Left renal cortex interstitium (tissue), 4 donors: Measurements from ENCODE around the gene KRTAP4-5. TPM values are rescaled to one million over a fixed set of nuclear protein-coding genes. Genes with fewer than 3 reads are reported as not detected.
"Not testable (repeated sequence)": the region's sequence is repeated elsewhere in the genome, so short reads cannot be mapped to it uniquely, and the experiment has no call there.

Experiments
- DNase-seq, 4 donors: peaks; one replicate each; pipeline ENCODE4 v3.0.0-alpha.2; 2013; ENCODE audit warnings: low read depth in 4 of 4, low spot score in 2 of 4, missing footprints in 1 of 4
- polyA plus RNA-seq, 4 donors: library from polyadenylated mRNA; unstranded; fragments of 120-200 nt; gene quantifications; one replicate each; pipeline ENCODE4 v1.2.1, GENCODE V29; 2013; ENCODE audit not compliant: insufficient read length in 4 of 4

KRTAP4-5 gene
- polyA plus RNA-seq, result not detected

- DNase-seq, result no peak
Observed at GRCh38 chr17:41149652-41149985, at the start of gene KRTAP4-5. KRTAP4-5 (minus strand) TSS chr17:41149825; CDS start chr17:41149767, 58 bp downstream.

DNA sequence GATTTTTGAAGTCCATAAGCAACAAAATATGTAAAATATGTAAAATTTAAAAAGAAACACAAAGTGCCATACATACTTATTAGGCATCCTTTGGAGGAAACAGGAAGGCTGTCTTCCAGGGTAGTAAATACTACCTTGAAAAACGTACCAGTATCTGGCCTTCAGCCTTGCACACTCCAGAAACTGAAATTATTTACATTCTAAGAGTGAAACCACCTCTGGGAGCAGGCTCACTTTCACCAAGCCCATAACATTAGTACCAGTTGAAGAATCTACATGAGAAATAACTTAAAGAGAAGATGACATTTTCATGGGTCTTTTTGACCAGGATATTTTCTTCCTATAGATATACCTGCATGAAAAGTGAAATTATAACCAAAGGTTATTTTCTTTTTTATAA, 46.4 kb upstream of the KRTAP4-5 start:
- no peak for DNase-seq

GRCh38 chr17:41190328-41190727, 40.7 kb upstream of the KRTAP4-5 start:
- DNase-seq, result no peak

GRCh38 chr17:41189837-41190318, 40.3 kb upstream of the KRTAP4-5 start, which contains the start of gene KRTAP9-1:
KRTAP9-1 (plus strand) TSS chr17:41189887; CDS start chr17:41189887, 0 bp downstream.
- DNase-seq, result not testable (repeated sequence)

DNA sequence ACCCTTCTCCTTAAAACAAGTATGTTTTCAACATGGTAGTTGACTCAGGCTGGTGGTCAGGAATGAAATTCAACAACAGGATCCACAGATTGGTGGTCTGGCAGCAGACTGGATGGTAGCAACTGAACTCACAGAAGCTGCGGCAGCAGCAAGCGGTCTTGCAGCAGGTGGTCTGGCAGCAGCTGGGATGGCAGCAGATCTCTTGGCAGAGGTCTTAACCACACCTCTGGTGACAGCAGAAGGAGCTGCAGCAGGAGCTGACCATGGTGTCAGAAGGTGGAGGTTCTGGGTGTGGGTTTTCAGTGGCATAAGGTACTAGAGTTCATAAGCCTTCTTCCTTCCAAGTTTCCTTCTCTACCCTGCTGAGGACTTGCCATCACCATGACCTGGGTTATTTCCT, 37.2 kb upstream of the KRTAP4-5 start:
- DNase-seq, result no peak

DNA sequence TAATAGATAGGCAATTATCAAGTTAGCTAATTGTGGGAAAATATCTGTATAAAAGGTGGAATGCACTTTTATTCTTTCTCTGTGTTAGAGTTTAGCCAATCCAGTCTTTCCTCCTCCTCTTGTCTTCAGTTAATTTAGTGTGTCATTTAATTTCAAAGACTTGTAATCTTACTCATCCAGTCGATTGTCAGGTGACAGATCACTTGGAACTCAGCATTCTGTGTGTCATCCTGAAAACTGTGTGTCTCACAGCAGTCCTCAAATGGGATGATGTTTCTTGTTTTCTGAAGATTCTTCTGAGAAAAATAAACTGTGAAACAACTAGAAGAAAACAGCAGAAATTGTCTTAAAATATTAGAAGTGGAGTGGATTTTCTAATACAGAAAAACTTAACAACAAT, 35.4 kb upstream of the KRTAP4-5 start:
- DNase-seq, result no peak

- no peak for DNase-seq
Observed at GRCh38 chr17:41184480-41184961, 34.9 kb upstream of the KRTAP4-5 start, which contains the start of gene KRTAP4-1. KRTAP4-1 (minus strand) TSS chr17:41184911; CDS start chr17:41184854, 57 bp downstream.

DNA sequence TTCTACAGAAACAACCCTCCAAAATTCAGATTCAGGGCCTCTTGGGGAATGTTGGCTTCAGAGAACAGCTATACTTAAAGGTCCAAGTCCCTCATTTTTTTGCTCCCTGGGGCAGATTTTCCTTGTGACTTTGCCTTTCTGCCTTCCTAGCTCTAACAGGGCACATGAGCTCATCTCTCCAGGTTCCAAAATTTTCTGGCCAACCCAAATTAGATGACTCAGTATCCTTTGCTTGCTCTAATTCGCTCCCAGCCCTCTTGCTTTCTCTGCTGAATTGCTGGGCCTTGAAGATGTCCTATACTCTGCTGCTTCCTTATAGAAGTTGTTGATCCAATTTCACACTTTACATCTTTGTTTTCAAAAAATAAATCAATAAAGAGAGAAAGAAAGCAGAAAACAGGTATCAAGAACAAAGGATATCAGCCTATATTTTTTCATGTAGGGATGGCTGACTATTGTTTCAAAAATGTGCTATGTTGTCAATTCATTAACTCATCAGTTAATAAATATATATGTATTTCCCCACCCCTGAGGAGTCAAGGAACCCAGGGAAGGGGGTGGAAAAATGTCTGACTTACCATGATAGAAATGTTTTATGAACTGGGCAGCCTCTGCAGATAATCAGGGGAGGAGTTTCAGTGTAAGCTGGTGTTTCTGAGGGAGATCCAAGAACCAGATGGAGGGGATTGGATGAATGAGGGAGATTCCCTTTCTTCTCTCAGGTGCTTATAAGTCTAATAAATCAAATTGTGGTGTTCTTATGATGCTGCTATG, 29.4 kb upstream of the KRTAP4-5 start:
- DNase-seq, result no peak

DNA sequence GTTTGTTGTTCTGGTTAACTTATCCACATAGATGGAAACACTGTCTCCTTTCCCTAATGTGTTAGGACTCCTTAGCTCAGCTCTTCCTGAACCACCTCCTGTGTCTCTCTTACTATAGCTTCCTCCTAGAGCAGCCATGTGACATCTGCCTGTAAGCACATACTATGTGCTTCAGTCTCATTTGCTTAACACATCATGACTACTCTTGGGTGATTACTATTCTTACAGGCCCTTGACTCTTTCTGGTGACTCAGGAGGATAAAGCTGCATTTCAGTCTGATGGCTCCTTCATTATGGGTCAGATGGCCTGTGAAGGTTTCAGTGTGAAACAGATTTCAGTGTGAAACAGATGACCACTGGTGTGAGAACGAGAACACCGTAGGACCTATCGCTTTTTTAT, 28.7 kb upstream of the KRTAP4-5 start:
- no peak for DNase-seq

- no peak for DNase-seq
Observed at GRCh38 chr17:41177727-41178271, 28.2 kb upstream of the KRTAP4-5 start, which contains the start of gene KRTAP4-2. KRTAP4-2 (minus strand) TSS chr17:41178221; CDS start chr17:41178164, 57 bp downstream.

- DNase-seq, result no peak
Observed at GRCh38 chr17:41176744-41177387, 27.2 kb upstream of the KRTAP4-5 start.

- DNase-seq, result no peak
Observed at GRCh38 chr17:41171886-41172285, 22.3 kb upstream of the KRTAP4-5 start.

DNA sequence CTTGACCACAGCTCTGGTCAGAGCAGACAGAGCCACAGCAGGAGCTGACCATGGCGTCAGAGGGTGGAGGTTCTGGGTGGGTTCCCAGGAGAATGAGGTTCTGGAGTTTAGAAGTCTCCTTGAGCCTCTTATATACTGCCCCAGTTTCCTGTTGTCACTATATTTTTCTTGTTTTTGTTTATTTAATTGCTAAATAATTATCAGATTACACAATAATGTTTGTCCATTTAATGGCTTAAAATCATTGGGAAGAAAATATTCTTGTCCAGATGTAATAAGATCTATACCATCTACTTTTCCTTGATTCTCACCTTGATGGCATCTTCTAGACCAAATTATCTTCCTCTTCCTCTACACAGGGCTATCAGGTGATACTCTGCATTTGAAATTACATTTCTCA, 18.5 kb upstream of the KRTAP4-5 start, which contains the start of gene KRTAP4-3:
Gene KRTAP4-3, minus strand, starts transcription at position 101 of the 400 bp plus-strand sequence. Its CDS starts 49 bp downstream, at position 52.
- no peak for DNase-seq

- no peak for DNase-seq
Observed at GRCh38 chr17:41167561-41167960, 17.9 kb upstream of the KRTAP4-5 start.

DNA sequence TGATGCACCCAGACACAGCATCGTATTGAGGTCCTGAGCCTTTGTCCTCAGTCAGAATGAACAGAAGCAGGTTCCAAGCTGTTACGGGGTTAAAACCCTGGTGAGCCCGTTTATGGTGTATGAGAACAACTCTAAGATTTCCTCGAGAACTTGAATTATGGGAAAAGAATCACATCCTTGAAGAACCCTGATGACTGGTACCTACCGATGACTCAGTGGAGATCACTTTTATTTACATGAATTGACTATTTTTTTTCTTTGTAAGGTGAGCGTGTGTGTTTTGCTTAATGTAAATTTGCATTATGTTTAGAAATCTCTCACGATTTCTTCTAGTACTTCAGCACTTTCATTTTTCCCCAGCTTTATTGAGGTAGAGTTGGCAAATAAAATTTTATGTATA, 14.2 kb upstream of the KRTAP4-5 start:
- no peak for DNase-seq

DNA sequence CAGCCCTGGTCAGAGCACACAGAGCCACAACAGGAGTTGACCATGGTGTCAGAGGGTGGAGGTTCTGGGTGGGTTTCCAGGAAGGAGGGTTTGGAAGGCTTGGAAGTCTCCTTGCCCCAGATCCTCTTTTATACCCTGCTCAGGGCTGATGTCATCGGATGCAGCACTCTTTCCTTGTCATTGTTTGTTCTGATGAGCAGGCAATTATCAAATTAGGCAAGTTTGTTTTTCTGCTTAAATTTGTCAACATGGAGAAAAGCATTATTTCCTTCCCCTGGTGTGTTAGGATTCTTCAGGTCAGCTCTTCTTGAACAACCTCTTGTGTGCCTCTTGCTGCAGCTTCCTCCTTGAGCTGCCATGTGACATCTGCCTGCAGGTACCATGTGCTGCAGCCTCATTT, 11.0 kb upstream of the KRTAP4-5 start, which contains the start of gene KRTAP4-4:
Gene KRTAP4-4, minus strand, starts transcription at position 101 of the 400 bp plus-strand sequence. Its CDS starts 57 bp downstream, at position 44.
- DNase-seq, result no peak

GRCh38 chr17:41160190-41160589, 10.6 kb upstream of the KRTAP4-5 start:
- not testable (repeated sequence) for DNase-seq

DNA sequence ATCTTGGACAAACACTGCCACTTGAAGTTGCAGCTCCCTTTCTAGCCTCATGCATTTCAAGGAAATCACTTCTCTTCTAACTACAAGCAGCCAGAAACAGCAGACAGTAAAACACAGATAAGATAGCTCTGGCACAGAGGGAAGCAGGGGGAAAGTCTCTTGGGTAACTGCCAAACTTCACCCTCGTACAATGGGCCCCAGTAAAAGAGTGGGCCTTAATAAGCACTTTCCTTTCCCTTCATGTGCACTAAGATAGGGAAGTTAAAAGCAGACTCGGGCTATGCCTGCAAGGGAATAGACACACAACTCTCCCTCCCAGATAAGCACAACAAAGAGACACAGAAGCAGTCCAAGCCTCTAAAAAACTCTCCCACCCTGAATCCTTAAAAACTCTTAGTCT, 4.2 kb upstream of the KRTAP4-5 start:
- DNase-seq, result no peak

- no peak for DNase-seq
Observed at GRCh38 chr17:41151525-41151924, 1.9 kb upstream of the KRTAP4-5 start.

DNA sequence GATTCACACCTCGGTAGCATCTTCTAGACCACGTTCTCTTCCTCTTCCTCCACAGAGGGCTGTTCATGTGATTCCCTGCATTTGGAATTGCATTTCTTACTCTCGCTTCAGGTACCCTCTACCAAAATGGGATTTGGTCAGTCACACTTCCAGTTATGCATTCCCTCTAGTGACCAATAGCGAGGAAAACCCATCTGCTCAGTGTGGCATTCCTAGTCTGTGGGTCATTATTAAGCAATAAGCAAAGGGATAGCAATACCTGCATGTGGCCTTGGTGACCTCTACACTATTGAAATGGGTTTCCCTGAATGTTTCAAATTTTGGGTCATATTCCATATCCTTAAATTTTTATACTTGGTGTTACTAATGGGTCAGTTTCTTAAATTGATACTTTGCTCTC, 401 bp upstream of the KRTAP4-5 start:
- DNase-seq, result no peak
